Activated T-cell treated with anti-CD3 and anti-CD28 coated beads, Interleukin-2, amount 50 U/mL, for 4 hours (primary cell): ENCODE measurements around the gene SNRPA. TPM values are rescaled to one million over a fixed set of nuclear protein-coding genes. Genes with fewer than 3 reads are reported as not detected.

ENCODE experiments used
- ATAC-seq, 2 donors: fragments of 200-7000 bp; cut with Tn5 transposase; one replicate each; pipeline ENCODE4 v1.10.0; 2021
- DNase-seq: peaks from one replicate; pipeline ENCODE4 v3.0.0-alpha.2; 2020
- H3K27me3 Mint-ChIP-seq: one replicate; pipeline ENCODE4 v1.8.0; 2021; ENCODE audit warnings: low read depth, mixed read lengths
- H3K36me3 Mint-ChIP-seq: one replicate; pipeline ENCODE4 v1.8.0; 2022; ENCODE audit warnings: mixed read lengths; ENCODE audit not compliant: insufficient read depth
- H3K4me1 Mint-ChIP-seq: one replicate; pipeline ENCODE4 v1.8.0; 2021; ENCODE audit warnings: low read depth, mixed read lengths
- H3K4me3 Mint-ChIP-seq: one replicate; pipeline ENCODE4 v1.8.0; 2021; ENCODE audit warnings: mild to moderate bottlenecking, moderate library complexity, mixed read lengths
- H3K9me3 Mint-ChIP-seq: one replicate; pipeline ENCODE4 v1.8.0; 2021; ENCODE audit warnings: mixed read lengths
- total RNA-seq, 3 donors: library from RNA; stranded (reverse); gene quantifications; one replicate each; pipeline ENCODE4 v1.2.1, GENCODE V29; 2021

Gene SNRPA
- total RNA-seq, 3 donors from 2014 or later: 213 to 234 (median 219) TPM

DNA sequence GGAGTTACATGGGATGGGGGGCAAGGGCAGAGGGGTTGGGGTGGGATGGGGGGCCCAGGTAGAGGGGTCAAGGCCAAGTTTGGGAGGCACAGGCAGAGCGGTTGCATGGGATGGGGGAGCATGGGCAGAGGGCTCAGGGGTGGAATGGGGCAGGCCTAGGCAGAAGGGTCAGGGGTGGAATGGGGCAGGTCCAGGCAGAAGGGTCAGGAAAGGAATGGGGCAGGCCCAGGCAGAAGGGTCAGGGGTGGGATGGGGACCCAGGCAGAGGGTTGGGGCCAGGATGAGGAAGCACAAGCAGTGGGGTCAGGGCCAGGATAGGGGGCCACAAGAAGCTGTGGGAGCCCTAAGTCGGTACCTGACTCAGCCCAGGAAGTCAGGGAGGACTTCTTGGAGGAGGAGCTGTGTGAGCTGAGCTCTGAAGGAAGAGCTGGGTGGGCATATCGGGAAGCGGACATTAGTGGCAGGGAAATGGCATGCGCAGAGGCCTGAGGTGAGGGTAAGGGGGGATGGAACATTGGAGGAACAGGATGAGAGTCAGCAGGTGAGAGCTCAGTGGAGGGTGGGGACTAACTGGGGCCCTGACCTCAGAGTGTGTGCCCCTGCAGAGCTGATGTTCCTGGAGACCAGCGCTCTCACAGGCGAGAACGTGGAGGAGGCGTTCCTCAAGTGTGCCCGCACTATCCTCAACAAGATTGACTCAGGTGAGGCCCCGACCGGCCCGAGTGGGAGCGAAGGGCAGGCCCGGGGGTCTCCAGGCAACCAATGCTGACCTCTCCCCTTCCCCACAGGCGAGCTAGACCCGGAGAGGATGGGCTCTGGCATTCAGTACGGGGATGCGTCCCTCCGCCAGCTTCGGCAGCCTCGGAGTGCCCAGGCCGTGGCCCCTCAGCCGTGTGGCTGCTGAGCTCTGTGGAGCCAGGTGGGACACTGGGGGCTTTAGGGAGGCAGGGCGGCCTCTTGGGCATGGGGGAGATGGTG, 35.3 kb downstream of the SNRPA start:
- no peaks in the 10 kb centered on the region for H3K27me3 Mint-ChIP-seq
- ATAC-seq (no peak), DNase-seq (no peak)
- H3K9me3 Mint-ChIP-seq: no peaks in the 10 kb centered on the region
- H3K4me1 Mint-ChIP-seq: peaks cover 4% of the 10 kb centered on the region
- H3K36me3 Mint-ChIP-seq: peaks cover 21% of the 10 kb centered on the region
- no peak overlapping the region for H3K4me3 Mint-ChIP-seq

- no peak overlapping the region for H3K4me3 Mint-ChIP-seq
- peaks cover 20% of the 10 kb centered on the region for H3K4me1 Mint-ChIP-seq
- no peak for ATAC-seq
- no peaks in the 10 kb centered on the region for H3K9me3 Mint-ChIP-seq
- H3K36me3 Mint-ChIP-seq: peaks cover 15% of the 10 kb centered on the region
- no peaks in the 10 kb centered on the region for H3K27me3 Mint-ChIP-seq
- no peak for DNase-seq
Observed at GRCh38 chr19:40791349-40791748, 40.3 kb downstream of the SNRPA start.

DNA sequence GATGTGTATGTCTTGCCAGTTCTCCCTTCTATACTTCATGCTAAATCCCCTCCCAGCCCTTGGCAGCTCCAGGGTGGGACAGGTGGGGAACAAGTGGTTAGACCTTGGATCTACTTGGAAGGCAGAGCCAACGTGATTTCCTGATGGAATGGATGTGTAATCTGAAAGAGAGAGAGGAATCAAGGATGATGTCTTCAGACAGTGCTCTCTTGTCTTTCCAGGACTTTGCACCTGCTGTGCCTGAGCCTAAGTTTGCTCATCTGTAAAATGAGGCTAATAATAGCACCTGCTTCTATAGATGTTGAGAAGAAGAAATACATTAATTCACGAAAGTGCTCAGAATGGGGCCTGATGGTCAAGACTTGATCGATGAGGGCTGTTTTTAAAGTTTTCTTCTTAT, 41.0 kb downstream of the SNRPA start:
- Mint-ChIP-seq H3K36me3 (peaks cover 13% of the 10 kb centered on the region), H3K4me1 (peaks cover 23% of the 10 kb centered on the region), H3K9me3 (no peaks in the 10 kb centered on the region), H3K4me3 (no peak overlapping the region), H3K27me3 (no peaks in the 10 kb centered on the region)
- no peak for ATAC-seq
- DNase-seq: no peak

GRCh38 chr19:40797166-40797962, 46.4 kb downstream of the SNRPA start:
- DNase-seq: no peak
- H3K4me3 Mint-ChIP-seq: peak overlapping the region; percentile 49
- H3K9me3 Mint-ChIP-seq: no peaks in the 10 kb centered on the region
- H3K36me3 Mint-ChIP-seq: peaks cover 12% of the 10 kb centered on the region
- H3K27me3 Mint-ChIP-seq: no peaks in the 10 kb centered on the region
- H3K4me1 Mint-ChIP-seq: peaks cover 47% of the 10 kb centered on the region
- no peak for ATAC-seq

- peak; percentile 45 for DNase-seq
- ATAC-seq: peak; percentile 20 to 22
- no peaks in the 10 kb centered on the region for H3K9me3 Mint-ChIP-seq
- peaks cover 48% of the 10 kb centered on the region for H3K4me1 Mint-ChIP-seq
- H3K4me3 Mint-ChIP-seq: peak overlapping the region; percentile 86
- no peaks in the 10 kb centered on the region for H3K27me3 Mint-ChIP-seq
- peaks cover 12% of the 10 kb centered on the region for H3K36me3 Mint-ChIP-seq
Observed at GRCh38 chr19:40797963-40798682, 47.1 kb downstream of the SNRPA start.

- ATAC-seq (peak; percentile 86 to 87), DNase-seq (peak; percentile 100)
- peaks cover 12% of the 10 kb centered on the region for H3K36me3 Mint-ChIP-seq
- H3K9me3 Mint-ChIP-seq: no peaks in the 10 kb centered on the region
- H3K27me3 Mint-ChIP-seq: no peaks in the 10 kb centered on the region
- H3K4me3 Mint-ChIP-seq: peak within 1 kb of the TSS; percentile 89
- H3K4me1 Mint-ChIP-seq: peaks cover 56% of the 10 kb centered on the region
Observed at GRCh38 chr19:40798683-40799557, 47.9 kb downstream of the SNRPA start, which contains the start of gene EGLN2. EGLN2 (plus strand) TSS chr19:40799191; CDS start chr19:40800573, 1,382 bp downstream.

GRCh38 chr19:40799558-40800338, 48.7 kb downstream of the SNRPA start:
- peaks cover 64% of the 10 kb centered on the region for H3K4me1 Mint-ChIP-seq

GRCh38 chr19:40800339-40800996, 49.5 kb downstream of the SNRPA start:
- Mint-ChIP-seq H3K4me1 (peaks cover 71% of the 10 kb centered on the region), H3K36me3 (peaks cover 15% of the 10 kb centered on the region), H3K9me3 (no peaks in the 10 kb centered on the region), H3K4me3 (peak overlapping the region; percentile 89), H3K27me3 (no peaks in the 10 kb centered on the region)
- no peak for ATAC-seq
- no peak for DNase-seq

More at GRCh38 chr19:40799558-40800338, 48.7 kb downstream of the SNRPA start:
- H3K36me3 Mint-ChIP-seq: peaks cover 15% of the 10 kb centered on the region
- DNase-seq: no peak
- no peaks in the 10 kb centered on the region for H3K27me3 Mint-ChIP-seq
- peak overlapping the region; percentile 89 for H3K4me3 Mint-ChIP-seq
- no peaks in the 10 kb centered on the region for H3K9me3 Mint-ChIP-seq
- ATAC-seq: peak in 1 of 2 donors; percentile 1

GRCh38 chr19:40800997-40801377, 50.0 kb downstream of the SNRPA start:
- H3K27me3 Mint-ChIP-seq: no peaks in the 10 kb centered on the region
- H3K36me3 Mint-ChIP-seq: peaks cover 15% of the 10 kb centered on the region
- peaks cover 77% of the 10 kb centered on the region for H3K4me1 Mint-ChIP-seq
- H3K4me3 Mint-ChIP-seq: peak overlapping the region; percentile 89
- no peaks in the 10 kb centered on the region for H3K9me3 Mint-ChIP-seq
- DNase-seq: no peak
- no peak for ATAC-seq

GRCh38 chr19:40801426-40802299, 50.7 kb downstream of the SNRPA start:
- Mint-ChIP-seq H3K36me3 (peaks cover 16% of the 10 kb centered on the region), H3K4me3 (peak overlapping the region; percentile 89), H3K4me1 (peaks cover 82% of the 10 kb centered on the region), H3K27me3 (no peaks in the 10 kb centered on the region), H3K9me3 (no peaks in the 10 kb centered on the region)
- DNase-seq: no peak
- no peak for ATAC-seq

GRCh38 chr19:40802300-40803169, 51.5 kb downstream of the SNRPA start:
- ATAC-seq: no peak
- H3K27me3 Mint-ChIP-seq: no peaks in the 10 kb centered on the region
- H3K4me1 Mint-ChIP-seq: peaks cover 86% of the 10 kb centered on the region
- peaks cover 21% of the 10 kb centered on the region for H3K36me3 Mint-ChIP-seq
- H3K9me3 Mint-ChIP-seq: no peaks in the 10 kb centered on the region
- H3K4me3 Mint-ChIP-seq: peak overlapping the region; percentile 89
- no peak for DNase-seq
